Activated naive CD4-positive, alpha-beta T cell treated with anti-CD3 and anti-CD28 coated beads for 36 hours (primary cell): Measurements from ENCODE around the gene TEX44. TPM values are rescaled to one million over a fixed set of nuclear protein-coding genes. Genes with fewer than 3 reads are reported as not detected.
"Not testable (repeated sequence)": the region's sequence is repeated elsewhere in the genome, so short reads cannot be mapped to it uniquely, and the experiment has no call there.

Experiments used
- CTCF ChIA-PET: fragments of 350-600 bp; sonication (Branson Sonifier 250); formaldehyde crosslinking; loops from one replicate; lab custom pipeline; 2021; ENCODE audit warnings: antibody characterized with exemption; lab: Charles Lee
- DNase-seq: peaks from one replicate; pipeline ENCODE4 v3.0.0-alpha.2; 2020
- H3K27ac Mint-ChIP-seq: one replicate; pipeline ENCODE4 v1.8.0; 2021; ENCODE audit warnings: mild to moderate bottlenecking, mixed read lengths
- H3K27me3 Mint-ChIP-seq: one replicate; pipeline ENCODE4 v1.8.0; 2021; ENCODE audit warnings: low read depth, mixed read lengths
- H3K36me3 Mint-ChIP-seq: one replicate; pipeline ENCODE4 v1.8.0; 2021; ENCODE audit warnings: low read depth, mixed read lengths
- H3K4me1 Mint-ChIP-seq: one replicate; pipeline ENCODE4 v1.8.0; 2021; ENCODE audit warnings: low read depth, mixed read lengths
- H3K4me3 Mint-ChIP-seq: one replicate; pipeline ENCODE4 v1.8.0; 2021; ENCODE audit warnings: mild to moderate bottlenecking, moderate library complexity, mixed read lengths
- H3K9me3 Mint-ChIP-seq: one replicate; pipeline ENCODE4 v1.8.0; 2021; ENCODE audit warnings: mixed read lengths
- intact Hi-C: fragments of 100-400 bp; cut with micrococcal nuclease; formaldehyde crosslinking; loops from one replicate; pipeline ENCODE4 v1.15.1; 2023
- total RNA-seq, 2 experiments: library from RNA; stranded (reverse); gene quantifications; one replicate each; pipeline ENCODE4 v1.2.3, GENCODE V29; 2021

TEX44 gene
- total RNA-seq, 2 experiments from 2014 or later, result not detected

- H3K27me3 Mint-ChIP-seq, result no peaks in the 10 kb centered on the region
- intact Hi-C loops, result no loop called here
- CTCF ChIA-PET, result interaction anchor here (0.6 to 1.2 kb wide), 2 partner anchors 15 to 328 kb away, joined by 3 to 4 read pairs; no protein-coding TSS in a partner anchor
Observed at GRCh38 chr2:231573698-231574421, 18.8 kb upstream of the TEX44 start.

GRCh38 chr2:231575612-231576256 is 16.9 kb upstream of the TEX44 start:
- DNase-seq, result no peak
- Mint-ChIP-seq H3K27me3 (no peaks in the 10 kb centered on the region), H3K4me3 (no peak overlapping the region), H3K4me1 (no peaks in the 10 kb centered on the region), H3K9me3 (no peaks in the 10 kb centered on the region), H3K27ac (no peak overlapping the region), H3K36me3 (no peaks in the 10 kb centered on the region)
- intact Hi-C loops, result no loop called here
- CTCF ChIA-PET, result interaction anchor here (0.5 to 0.7 kb wide), 2 partner anchors 26 to 119 kb away, joined by 3 to 5 read pairs; no protein-coding TSS in a partner anchor

More at GRCh38 chr2:231573698-231574421, 18.8 kb upstream of the TEX44 start:
- H3K9me3 Mint-ChIP-seq, result no peaks in the 10 kb centered on the region
- H3K27ac Mint-ChIP-seq, result no peak overlapping the region
- DNase-seq, result no peak
- no peaks in the 10 kb centered on the region for H3K36me3 Mint-ChIP-seq
- peaks cover 4% of the 10 kb centered on the region for H3K4me1 Mint-ChIP-seq
- no peak overlapping the region for H3K4me3 Mint-ChIP-seq

GRCh38 chr2:231576465-231576864 is 16.2 kb upstream of the TEX44 start:
- Mint-ChIP-seq H3K27me3 (no peaks in the 10 kb centered on the region), H3K4me3 (no peak overlapping the region), H3K4me1 (no peaks in the 10 kb centered on the region), H3K27ac (no peak overlapping the region), H3K9me3 (no peaks in the 10 kb centered on the region), H3K36me3 (no peaks in the 10 kb centered on the region)
- DNase-seq, result no peak
- intact Hi-C loops, result no loop called here
- CTCF ChIA-PET, result interaction anchor here (0.5 to 0.7 kb wide), 2 partner anchors 25 to 118 kb away, joined by 3 to 5 read pairs; no protein-coding TSS in a partner anchor

GRCh38 chr2:231578655-231579054 is 14.0 kb upstream of the TEX44 start:
- H3K27ac Mint-ChIP-seq, H3K4me1 Mint-ChIP-seq, intact Hi-C loops, H3K27me3 Mint-ChIP-seq, H3K4me3 Mint-ChIP-seq, H3K9me3 Mint-ChIP-seq, H3K36me3 Mint-ChIP-seq, DNase-seq: not testable (repeated sequence)
- CTCF ChIA-PET, result interaction anchor here (0.6 kb wide), 1 partner anchor 89 kb away, joined by 4 read pairs; no protein-coding TSS in a partner anchor

GRCh38 chr2:231579560-231579959 is 13.1 kb upstream of the TEX44 start:
- CTCF ChIA-PET, result no interaction called here
- H3K4me1 Mint-ChIP-seq, result no peaks in the 10 kb centered on the region
- no peak for DNase-seq
- H3K27me3 Mint-ChIP-seq, result no peaks in the 10 kb centered on the region
- H3K27ac Mint-ChIP-seq, result no peak overlapping the region
- H3K36me3 Mint-ChIP-seq, result no peaks in the 10 kb centered on the region
- no peak overlapping the region for H3K4me3 Mint-ChIP-seq
- intact Hi-C loops, result no loop called here
- H3K9me3 Mint-ChIP-seq, result no peaks in the 10 kb centered on the region

GRCh38 chr2:231581328-231581727 is 11.3 kb upstream of the TEX44 start:
- DNase-seq, result no peak
- no peak overlapping the region for H3K4me3 Mint-ChIP-seq
- CTCF ChIA-PET, result interaction anchor here (0.6 kb wide), 1 partner anchor 385 kb away, joined by 3 read pairs; no protein-coding TSS in a partner anchor
- no peaks in the 10 kb centered on the region for H3K4me1 Mint-ChIP-seq
- H3K27ac Mint-ChIP-seq, result no peak overlapping the region
- no peaks in the 10 kb centered on the region for H3K27me3 Mint-ChIP-seq
- no peaks in the 10 kb centered on the region for H3K36me3 Mint-ChIP-seq
- H3K9me3 Mint-ChIP-seq, result no peaks in the 10 kb centered on the region
- intact Hi-C loops, result no loop called here

- Mint-ChIP-seq H3K27ac (no peak overlapping the region), H3K9me3 (no peaks in the 10 kb centered on the region), H3K4me1 (no peaks in the 10 kb centered on the region), H3K27me3 (no peaks in the 10 kb centered on the region), H3K36me3 (no peaks in the 10 kb centered on the region), H3K4me3 (no peak overlapping the region)
- DNase-seq, result no peak
- intact Hi-C loops, result no loop called here
- CTCF ChIA-PET, result interaction anchor here (0.6 to 1.2 kb wide), 2 partner anchors 20 to 66 kb away, joined by 4 read pairs; no protein-coding TSS in a partner anchor
Observed at GRCh38 chr2:231583982-231584381, 8.7 kb upstream of the TEX44 start.

GRCh38 chr2:231587744-231588143 is 4.9 kb upstream of the TEX44 start:
- not testable (repeated sequence) for H3K9me3 Mint-ChIP-seq, DNase-seq

GRCh38 chr2:231589656-231590055 is 3.0 kb upstream of the TEX44 start:
- no peak for DNase-seq
- H3K9me3 Mint-ChIP-seq, result no peaks in the 10 kb centered on the region
- H3K27ac Mint-ChIP-seq, result no peak overlapping the region
- no peaks in the 10 kb centered on the region for H3K4me1 Mint-ChIP-seq
- CTCF ChIA-PET, result interaction anchor here (0.6 to 1.3 kb wide), 6 partner anchors 9 to 264 kb away, joined by 3 to 4 read pairs (median 3); no protein-coding TSS in a partner anchor
- no peaks in the 10 kb centered on the region for H3K36me3 Mint-ChIP-seq
- H3K27me3 Mint-ChIP-seq, result no peaks in the 10 kb centered on the region
- H3K4me3 Mint-ChIP-seq, result no peak overlapping the region
- intact Hi-C loops, result no loop called here

More at GRCh38 chr2:231587744-231588143, 4.9 kb upstream of the TEX44 start:
- H3K27me3 Mint-ChIP-seq, intact Hi-C loops, H3K36me3 Mint-ChIP-seq, H3K27ac Mint-ChIP-seq, H3K4me1 Mint-ChIP-seq, H3K4me3 Mint-ChIP-seq: not testable (repeated sequence)
- CTCF ChIA-PET, result interaction anchor here (0.6 to 0.7 kb wide), 2 partner anchors 29 to 102 kb away, joined by 3 to 4 read pairs; no protein-coding TSS in a partner anchor

- Mint-ChIP-seq H3K4me3 (no peak overlapping the region), H3K4me1 (no peaks in the 10 kb centered on the region), H3K36me3 (no peaks in the 10 kb centered on the region), H3K27me3 (no peaks in the 10 kb centered on the region), H3K27ac (no peak overlapping the region), H3K9me3 (no peaks in the 10 kb centered on the region)
- no peak for DNase-seq
- intact Hi-C loops, result no loop called here
- CTCF ChIA-PET, result interaction anchor here (0.6 to 1.2 kb wide), 4 partner anchors 11 to 138 kb away, joined by 3 to 4 read pairs (median 3); no protein-coding TSS in a partner anchor
Observed at GRCh38 chr2:231590614-231591013, 2.0 kb upstream of the TEX44 start.

GRCh38 chr2:231593666-231594065 is 1.0 kb downstream of the TEX44 start:
- no peaks in the 10 kb centered on the region for H3K36me3 Mint-ChIP-seq
- no peak overlapping the region for H3K27ac Mint-ChIP-seq
- intact Hi-C loops, result no loop called here
- DNase-seq, result no peak
- no peaks in the 10 kb centered on the region for H3K4me1 Mint-ChIP-seq
- H3K27me3 Mint-ChIP-seq, result no peaks in the 10 kb centered on the region
- H3K9me3 Mint-ChIP-seq, result no peaks in the 10 kb centered on the region
- CTCF ChIA-PET, result interaction anchor here (0.8 to 2.0 kb wide), 2 partner anchors 8 to 35 kb away, joined by 4 to 10 read pairs; no protein-coding TSS in a partner anchor
- H3K4me3 Mint-ChIP-seq, result no peak overlapping the region

GRCh38 chr2:231597014-231597611 is 4.4 kb downstream of the TEX44 start:
- intact Hi-C loops, result no loop called here
- no peak overlapping the region for H3K4me3 Mint-ChIP-seq
- H3K27ac Mint-ChIP-seq, result no peak overlapping the region
- DNase-seq, result no peak
- CTCF ChIA-PET, result interaction anchor here (0.6 to 1.2 kb wide), 2 partner anchors 12 to 93 kb away, joined by 3 read pairs; no protein-coding TSS in a partner anchor
- no peaks in the 10 kb centered on the region for H3K36me3 Mint-ChIP-seq
- H3K4me1 Mint-ChIP-seq, result peaks cover 2% of the 10 kb centered on the region
- no peaks in the 10 kb centered on the region for H3K9me3 Mint-ChIP-seq
- no peaks in the 10 kb centered on the region for H3K27me3 Mint-ChIP-seq
